A673 (cell line): Measurements from ENCODE around the gene DAZAP2. TPM values are rescaled to one million over a fixed set of nuclear protein-coding genes. Genes with fewer than 3 reads are reported as not detected.

Source experiments
- BruUV-seq: library from RNA; stranded (reverse); fragments of 400-500 nt; replicated peaks from 2 replicates; lab custom pipeline; 2021; lab: Mats Ljungman, UMichigan
- CTCF ChIA-PET: fragments of 300-600 bp; sonication (Branson Sonifier 250); formaldehyde crosslinking; loops from one replicate; lab custom pipeline; 2022; ENCODE audit warnings: antibody characterized with exemption; lab: Charles Lee
- POLR2A ChIA-PET: fragments of 300-600 bp; sonication (Branson Sonifier 250); formaldehyde crosslinking; loops from one replicate; lab custom pipeline; 2022; ENCODE audit warnings: antibody characterized with exemption; ENCODE audit not compliant: low non-redundant PET; lab: Charles Lee
- DNase-seq: peaks from one replicate; pipeline ENCODE4 v3.0.0-alpha.2; 2015; ENCODE audit warnings: low spot score
- H3K27ac ChIP-seq: fragments of 200-600 bp; sonication (generic); 2 replicates; pipeline ENCODE4 v1.5.1; 2016; ENCODE audit warnings: mixed run types, low read depth, mild to moderate bottlenecking, mixed read lengths, antibody characterized with exemption, low read length; ENCODE audit not compliant: poor library complexity, severe bottlenecking
- H3K27me3 ChIP-seq: fragments of 200-600 bp; sonication (generic); replicated peaks from 2 replicates; pipeline ENCODE4 v1.6.1; 2017; ENCODE audit warnings: mixed run types, low read depth, mild to moderate bottlenecking, mixed read lengths, antibody characterized with exemption, low read length; ENCODE audit not compliant: insufficient read depth, poor library complexity
- H3K36me3 ChIP-seq: fragments of 200-600 bp; sonication (generic); 2 replicates; pipeline ENCODE4 v1.6.1; 2016; ENCODE audit warnings: mixed run types, mild to moderate bottlenecking, mixed read lengths, antibody characterized with exemption, low read length; ENCODE audit not compliant: insufficient read depth, poor library complexity, severe bottlenecking
- H3K4me1 ChIP-seq: fragments of 200-600 bp; sonication (generic); 2 replicates; pipeline ENCODE4 v1.6.1; 2017; ENCODE audit warnings: mixed run types, mild to moderate bottlenecking, mixed read lengths, antibody characterized with exemption, low read length; ENCODE audit not compliant: insufficient read depth, poor library complexity, severe bottlenecking
- H3K4me3 ChIP-seq: fragments of 200-600 bp; sonication (generic); 2 replicates; pipeline ENCODE4 v1.5.1; 2016; ENCODE audit warnings: low read depth, mixed run types, mild to moderate bottlenecking, mixed read lengths, low read length; ENCODE audit not compliant: poor library complexity, severe bottlenecking
- H3K9me3 ChIP-seq: fragments of 200-600 bp; sonication (generic); 2 replicates; pipeline ENCODE4 v1.6.1; 2016; ENCODE audit warnings: mixed run types, low read depth, mild to moderate bottlenecking, mixed read lengths, antibody characterized with exemption, low read length; ENCODE audit not compliant: poor library complexity, severe bottlenecking
- CTCF ChIP-seq: fragments of 300-800, 200-600 bp; sonication (generic); conservative IDR thresholded peaks from 2 replicates; pipeline ENCODE4 v1.5.1; 2017; ENCODE audit warnings: low read depth, mild to moderate bottlenecking, antibody characterized with exemption, low read length, moderate library complexity, mixed read lengths
- EZH2 ChIP-seq: fragments of 200-600 bp; sonication (generic); IDR thresholded peaks from 2 replicates; pipeline ENCODE4 v1.6.1; 2017; ENCODE audit warnings: borderline replicate concordance, low read depth, mild to moderate bottlenecking, mixed read lengths, antibody characterized with exemption, low read length; ENCODE audit not compliant: poor library complexity, severe bottlenecking
- intact Hi-C: fragments of 100-400 bp; cut with micrococcal nuclease; formaldehyde crosslinking; loops from one replicate; pipeline ENCODE4 v1.10.0; 2022; ENCODE audit not compliant: unreplicated experiment
- total RNA-seq: library from RNA; stranded (reverse); gene quantifications from 2 replicates; pipeline ENCODE4 v1.2.3, GENCODE V29; 2021

Gene DAZAP2
- total RNA-seq, 1 experiment from 2014 or later, result 138 TPM

GRCh38 chr12:51234530-51234929 lies 4.1 kb upstream of the DAZAP2 start:
- H3K27me3 ChIP-seq, result no peaks in the 10 kb centered on the region
- intact Hi-C loops, result loop anchor here (10.0 kb wide), 1 partner anchor 150 kb away; the partner anchor contains the start of gene CSRNP2
- BruUV-seq, result no TSS peak
- TF ChIP-seq CTCF, result no peak
- TF ChIP-seq EZH2, result no peak
- no peak overlapping the region for H3K4me3 ChIP-seq
- no peaks in the 10 kb centered on the region for H3K4me1 ChIP-seq
- H3K36me3 ChIP-seq, result no peaks in the 10 kb centered on the region
- POLR2A ChIA-PET, result no interaction called here
- CTCF ChIA-PET, result no interaction called here
- no peak overlapping the region for H3K27ac ChIP-seq
- DNase-seq, result no peak
- H3K9me3 ChIP-seq, result no peaks in the 10 kb centered on the region

GRCh38 chr12:51238037-51238509 lies 553 bp upstream of the DAZAP2 start:
- peak overlapping the region; percentile 84 for H3K4me3 ChIP-seq
- peaks cover 8% of the 10 kb centered on the region for H3K4me1 ChIP-seq
- no TSS peak for BruUV-seq
- H3K27me3 ChIP-seq, result no peaks in the 10 kb centered on the region
- DNase-seq, result no peak
- H3K9me3 ChIP-seq, result no peaks in the 10 kb centered on the region
- H3K36me3 ChIP-seq, result peaks cover 30% of the 10 kb centered on the region
- POLR2A ChIA-PET, result no interaction called here
- H3K27ac ChIP-seq, result peak overlapping the region; percentile 99
- TF ChIP-seq CTCF (no peak), EZH2 (no peak)
- CTCF ChIA-PET, result interaction anchor here (0.5 kb wide), 1 partner anchor 20 kb away, joined by 8 read pairs; the partner anchor contains the start of gene POU6F1
- intact Hi-C loops, result loop anchor here (10.0 kb wide), 1 partner anchor 153 kb away; the partner anchor contains the start of gene CSRNP2

GRCh38 chr12:51240971-51241370 lies 2.3 kb downstream of the DAZAP2 start:
- H3K4me1 ChIP-seq, result peaks cover 14% of the 10 kb centered on the region
- no peak for DNase-seq
- ChIA-PET POLR2A (no interaction called here), CTCF (no interaction called here)
- no peaks in the 10 kb centered on the region for H3K9me3 ChIP-seq
- peaks cover 53% of the 10 kb centered on the region for H3K36me3 ChIP-seq
- no peak overlapping the region for H3K4me3 ChIP-seq
- no TSS peak for BruUV-seq
- no peaks in the 10 kb centered on the region for H3K27me3 ChIP-seq
- intact Hi-C loops, result no loop called here
- TF ChIP-seq EZH2 (no peak), CTCF (no peak)
- no peak overlapping the region for H3K27ac ChIP-seq
